Effector memory CD8-positive, alpha-beta T cell (primary cell): ENCODE measurements around the gene TMEM120B.

Experiments used
- ATAC-seq: fragments of 150-1000 bp; cut with Tn5 transposase; replicated peaks from 2 replicates; pipeline ENCODE4 v1.10.0; 2021; ENCODE audit warnings: mild to moderate bottlenecking, moderate library complexity
- DNase-seq, 3 experiments: peaks; one replicate each; pipeline ENCODE4 v3.0.0; 2021
- H3K27ac Mint-ChIP-seq, 2 donors: one replicate each; pipeline ENCODE4 v1.8.0; 2022; ENCODE audit warnings: mild to moderate bottlenecking in 2 of 2, mixed read lengths in 2 of 2, moderate library complexity in 2 of 2
- H3K27me3 Mint-ChIP-seq, 2 donors: one replicate each; pipeline ENCODE4 v1.8.0; 2022; ENCODE audit warnings: mixed read lengths in 2 of 2
- H3K36me3 Mint-ChIP-seq: one replicate; pipeline ENCODE4 v1.8.0; 2022; ENCODE audit warnings: mild to moderate bottlenecking, moderate library complexity, mixed read lengths; ENCODE audit not compliant: insufficient read depth
- H3K4me1 Mint-ChIP-seq, 2 donors: one replicate each; pipeline ENCODE4 v1.8.0; 2022; ENCODE audit warnings: low read depth in 2 of 2, mixed read lengths in 2 of 2
- H3K4me3 Mint-ChIP-seq, 2 donors: one replicate each; pipeline ENCODE4 v1.8.0; 2022; ENCODE audit warnings: mild to moderate bottlenecking in 2 of 2, mixed read lengths in 2 of 2, moderate library complexity in 2 of 2
- H3K9me3 Mint-ChIP-seq, 2 donors: one replicate each; pipeline ENCODE4 v1.8.0; 2022; ENCODE audit warnings: mixed read lengths in 2 of 2

The TMEM120B gene

DNA sequence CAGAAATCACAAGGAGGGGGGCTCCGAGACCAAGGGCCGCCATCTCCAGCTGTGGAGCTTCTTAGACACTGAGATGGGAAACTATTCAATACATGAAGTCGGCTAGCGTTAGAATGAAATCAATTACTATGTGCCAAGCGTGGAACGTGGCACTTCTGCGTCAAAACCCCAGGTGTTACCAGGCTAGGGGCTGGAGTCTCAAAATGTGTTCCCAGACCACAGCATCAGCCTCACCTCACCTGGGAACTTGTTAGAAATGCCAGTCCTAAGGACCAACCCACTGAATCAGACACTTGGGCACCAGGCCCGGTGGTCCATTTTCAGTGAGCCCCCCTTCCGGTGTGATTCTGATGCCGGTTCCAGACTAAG, 86.2 kb downstream of the TMEM120B start:
- Mint-ChIP-seq H3K36me3 (peaks cover 74% of the 10 kb centered on the region), H3K9me3 (no peaks in the 10 kb centered on the region), H3K4me1 (peaks cover 51 to 55% of the 10 kb centered on the region in 2 donors), H3K4me3 (peak overlapping the region; percentile 81 to 83), H3K27ac (peak overlapping the region; percentile 88 to 90), H3K27me3 (no peaks in the 10 kb centered on the region)
- no peak for ATAC-seq
- no peak for DNase-seq

DNA sequence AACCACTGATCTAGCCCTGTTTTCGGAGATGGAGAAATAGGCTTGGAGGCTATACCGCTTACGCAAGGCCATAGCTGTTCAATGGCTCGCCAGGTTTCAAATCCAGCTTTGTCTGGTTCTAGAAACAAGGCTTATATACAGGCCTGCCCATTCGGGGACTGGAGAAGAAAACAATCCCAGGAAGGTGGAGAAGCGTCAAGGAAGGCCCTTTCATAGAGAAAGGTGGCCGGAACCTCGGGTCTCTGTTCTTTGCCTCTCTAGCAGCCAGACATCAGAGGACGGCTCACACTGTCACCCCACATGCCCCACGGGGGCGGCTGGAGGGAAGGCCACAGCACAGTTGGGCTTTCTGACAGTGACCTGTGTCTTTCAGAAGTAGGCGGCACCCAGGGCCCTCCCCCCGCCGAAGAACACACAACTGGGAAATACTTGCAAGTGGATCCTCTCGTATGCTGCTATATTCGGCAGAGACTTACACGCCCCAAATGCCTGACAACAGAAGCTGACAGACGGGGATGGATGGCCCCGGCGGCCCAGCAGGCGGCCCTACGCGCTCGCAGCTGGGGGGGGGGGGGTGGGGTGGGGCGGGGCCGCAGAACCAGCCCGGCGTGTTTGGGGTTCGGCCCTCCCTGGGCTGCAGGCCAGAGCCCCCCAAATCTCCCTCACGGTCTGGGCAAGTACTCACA, 86.7 kb downstream of the TMEM120B start:
- Mint-ChIP-seq H3K4me1 (peaks cover 48 to 54% of the 10 kb centered on the region in 2 donors), H3K36me3 (peaks cover 71% of the 10 kb centered on the region)
- ATAC-seq, result peak; percentile 27

DNA sequence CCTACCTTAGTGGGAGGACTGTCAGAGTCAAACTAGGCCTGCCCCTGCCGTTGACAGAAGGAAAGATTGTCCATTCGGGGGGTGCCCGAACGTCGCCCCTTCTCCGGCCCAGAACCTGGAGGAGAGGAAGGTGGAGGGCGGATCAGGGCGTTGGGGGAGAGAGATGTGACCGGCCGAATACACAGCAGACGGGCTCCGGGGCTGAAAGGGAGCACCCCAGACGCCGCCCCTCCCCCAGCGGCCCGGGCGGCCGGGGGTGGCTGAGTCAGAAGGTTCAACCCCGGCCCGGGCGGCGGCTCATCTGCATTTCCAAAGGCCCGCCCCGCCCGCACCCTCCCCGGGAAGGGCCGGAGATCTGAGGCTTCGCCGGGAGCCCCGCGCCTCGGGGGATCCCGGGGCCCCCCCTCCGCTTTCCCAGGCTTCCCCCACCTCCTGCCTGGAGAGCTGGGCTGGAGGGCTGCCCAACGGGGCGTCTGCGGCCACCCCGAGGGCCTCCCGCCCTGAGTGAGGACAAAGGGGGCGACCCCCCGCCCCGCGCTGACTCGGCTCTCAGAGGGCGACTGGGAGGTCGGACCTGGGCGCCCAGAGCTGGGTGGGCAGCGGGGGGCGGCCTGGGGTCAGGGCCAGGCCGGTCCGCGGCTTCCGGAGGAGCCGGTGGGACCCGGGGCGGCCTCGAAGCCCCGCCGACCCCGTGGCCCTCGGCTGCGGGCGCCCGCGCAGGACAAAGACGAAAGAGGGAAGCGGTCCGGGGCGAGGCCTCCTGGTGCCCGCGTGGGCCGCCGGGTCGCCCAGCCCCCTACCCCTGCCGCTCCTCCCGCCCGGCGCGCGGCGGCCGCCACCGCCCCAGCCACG, 87.5 kb downstream of the TMEM120B start:
- Mint-ChIP-seq H3K36me3 (peaks cover 71% of the 10 kb centered on the region), H3K9me3 (no peaks in the 10 kb centered on the region)

More for the DNA sequence above, 86.7 kb downstream of the TMEM120B start:
- peak overlapping the region; percentile 81 to 83 for H3K4me3 Mint-ChIP-seq
- peak in 1 of 3 experiments; percentile 47 for DNase-seq
- no peaks in the 10 kb centered on the region for H3K9me3 Mint-ChIP-seq
- peak overlapping the region; percentile 88 to 90 for H3K27ac Mint-ChIP-seq
- no peaks in the 10 kb centered on the region for H3K27me3 Mint-ChIP-seq

DNA sequence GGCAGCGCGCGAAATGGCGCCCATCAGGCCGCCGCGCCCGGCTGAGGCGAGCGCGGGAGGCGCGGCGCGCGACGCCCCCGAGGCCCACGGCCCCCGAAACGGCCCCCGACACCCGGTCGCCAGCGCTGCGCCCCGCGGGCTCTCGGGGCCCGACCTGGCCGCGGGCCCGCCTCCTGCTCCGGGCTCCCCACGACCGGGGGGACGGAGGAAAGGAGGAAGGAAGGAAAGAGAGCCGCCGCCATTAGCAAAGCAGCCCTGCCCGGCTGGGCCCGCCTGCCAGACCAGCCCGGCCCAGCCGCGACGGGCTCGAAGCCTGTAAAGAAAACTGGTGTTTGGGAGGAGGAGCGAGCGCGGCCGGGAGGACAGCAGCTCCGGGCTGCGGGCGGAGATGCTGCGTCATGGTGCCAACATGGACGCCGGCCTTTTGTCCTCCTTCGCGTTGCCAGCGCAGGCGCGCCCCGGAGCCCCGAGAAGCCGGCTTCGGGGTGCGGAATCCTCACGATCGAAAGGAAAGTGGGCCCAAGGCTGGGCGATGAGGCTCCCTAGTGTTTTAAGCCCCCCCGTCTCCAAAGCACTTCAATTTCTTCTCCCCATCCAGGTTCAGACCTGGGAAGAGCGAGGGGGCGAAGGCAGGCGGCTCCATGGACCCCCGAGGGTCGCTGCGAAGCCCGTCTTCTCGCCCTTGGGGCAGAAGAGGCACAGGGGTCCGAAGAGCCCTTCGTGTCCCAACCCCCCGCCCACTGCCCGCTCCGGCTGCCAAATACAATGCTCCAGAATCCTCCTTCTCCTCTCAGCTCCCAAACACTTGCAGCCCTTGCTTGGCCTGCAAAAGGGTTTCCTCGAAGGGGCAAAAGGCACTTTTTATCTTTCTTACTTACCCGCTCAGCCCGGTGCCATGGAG, 88.4 kb downstream of the TMEM120B start:
- Mint-ChIP-seq H3K4me3 (peak overlapping the region; percentile 98 to 99), H3K4me1 (peaks cover 43 to 45% of the 10 kb centered on the region in 2 donors), H3K27me3 (no peaks in the 10 kb centered on the region), H3K36me3 (peaks cover 72% of the 10 kb centered on the region), H3K27ac (peak overlapping the region; percentile 98 to 100), H3K9me3 (no peaks in the 10 kb centered on the region)
- DNase-seq (peak; percentile 61 to 67 (median 63)), ATAC-seq (peak; percentile 26)

More for the DNA sequence above, 87.5 kb downstream of the TMEM120B start:
- DNase-seq (peak in 2 of 3 experiments; percentile 56 to 57), ATAC-seq (peak; percentile 27)
- peak overlapping the region; percentile 90 to 98 for H3K27ac Mint-ChIP-seq
- H3K4me3 Mint-ChIP-seq, result peak overlapping the region; percentile 81 to 83
- peaks cover 42 to 46% of the 10 kb centered on the region in 2 donors for H3K4me1 Mint-ChIP-seq
- H3K27me3 Mint-ChIP-seq, result no peaks in the 10 kb centered on the region

DNA sequence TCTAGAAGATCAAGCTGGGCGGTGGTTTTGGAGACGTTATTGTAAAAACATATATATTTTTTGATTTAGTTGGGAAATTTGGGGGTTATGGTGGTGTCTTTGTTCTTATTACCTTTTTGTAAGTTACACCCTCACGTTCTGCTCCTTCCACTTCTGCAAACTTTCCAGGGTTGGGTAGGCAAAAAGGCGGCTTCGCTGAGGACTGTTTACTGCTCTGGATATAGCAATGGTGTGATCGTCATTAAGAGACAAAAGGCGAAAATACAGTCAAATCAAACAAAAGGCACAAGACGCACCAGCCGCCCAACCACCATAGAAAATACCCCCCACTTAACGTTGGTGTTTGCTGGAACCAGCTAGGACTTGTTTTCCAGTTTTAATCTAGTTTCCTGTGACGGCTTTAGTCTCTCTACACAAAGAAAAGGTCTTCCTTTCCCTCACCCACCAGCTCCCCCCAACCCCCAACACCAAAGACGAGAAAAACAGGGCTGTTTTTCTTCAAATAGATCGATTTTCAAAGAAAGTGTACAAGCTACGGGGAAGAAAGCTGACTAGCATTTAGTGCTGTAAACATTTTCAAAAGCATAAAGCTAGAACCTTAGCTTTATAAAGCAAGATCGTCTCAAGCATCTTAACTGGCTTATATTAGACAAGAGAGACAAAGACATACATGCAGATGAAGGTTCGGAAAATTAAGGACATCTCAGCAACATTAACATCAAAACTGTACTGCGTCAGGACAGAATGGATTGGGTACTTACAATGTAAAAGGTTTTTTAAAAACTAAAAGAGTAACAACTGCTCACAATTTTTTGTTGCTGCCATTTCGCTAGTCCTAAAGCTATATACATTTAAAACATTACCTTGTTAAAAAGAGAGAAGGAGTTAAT, 89.3 kb downstream of the TMEM120B start:
- H3K36me3 Mint-ChIP-seq, result peaks cover 78% of the 10 kb centered on the region
- no peak for DNase-seq
- H3K4me1 Mint-ChIP-seq, result peaks cover 50 to 53% of the 10 kb centered on the region in 2 donors

DNA sequence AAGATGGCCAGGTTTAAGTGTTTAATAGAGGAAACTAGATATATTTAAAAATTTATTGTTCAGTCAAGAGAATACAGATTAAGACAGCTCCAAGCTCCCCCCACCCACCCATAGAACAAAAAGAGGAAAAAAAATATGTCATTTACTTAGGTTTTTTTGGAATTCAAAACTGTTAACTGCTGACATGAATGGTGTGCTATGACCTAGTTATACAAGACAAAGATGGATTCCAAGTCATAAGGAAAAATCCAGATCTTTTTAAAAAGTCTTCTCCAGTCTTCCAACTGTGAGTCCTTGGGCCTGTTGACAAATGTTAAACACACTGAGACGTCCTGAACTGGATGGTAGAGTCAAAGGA, 89.9 kb downstream of the TMEM120B start:
- DNase-seq (no peak), ATAC-seq (no peak)
- peaks cover 76% of the 10 kb centered on the region for H3K36me3 Mint-ChIP-seq
- peak overlapping the region; percentile 98 to 99 for H3K4me3 Mint-ChIP-seq
- H3K4me1 Mint-ChIP-seq, result peaks cover 48 to 54% of the 10 kb centered on the region in 2 donors
- peak overlapping the region; percentile 98 to 100 for H3K27ac Mint-ChIP-seq
- no peaks in the 10 kb centered on the region for H3K27me3 Mint-ChIP-seq
- H3K9me3 Mint-ChIP-seq, result no peaks in the 10 kb centered on the region

More for the DNA sequence above, 89.3 kb downstream of the TMEM120B start:
- Mint-ChIP-seq H3K4me3 (peak overlapping the region; percentile 98 to 99), H3K27ac (peak overlapping the region; percentile 98 to 100), H3K27me3 (no peaks in the 10 kb centered on the region), H3K9me3 (no peaks in the 10 kb centered on the region)
- no peak for ATAC-seq

DNA sequence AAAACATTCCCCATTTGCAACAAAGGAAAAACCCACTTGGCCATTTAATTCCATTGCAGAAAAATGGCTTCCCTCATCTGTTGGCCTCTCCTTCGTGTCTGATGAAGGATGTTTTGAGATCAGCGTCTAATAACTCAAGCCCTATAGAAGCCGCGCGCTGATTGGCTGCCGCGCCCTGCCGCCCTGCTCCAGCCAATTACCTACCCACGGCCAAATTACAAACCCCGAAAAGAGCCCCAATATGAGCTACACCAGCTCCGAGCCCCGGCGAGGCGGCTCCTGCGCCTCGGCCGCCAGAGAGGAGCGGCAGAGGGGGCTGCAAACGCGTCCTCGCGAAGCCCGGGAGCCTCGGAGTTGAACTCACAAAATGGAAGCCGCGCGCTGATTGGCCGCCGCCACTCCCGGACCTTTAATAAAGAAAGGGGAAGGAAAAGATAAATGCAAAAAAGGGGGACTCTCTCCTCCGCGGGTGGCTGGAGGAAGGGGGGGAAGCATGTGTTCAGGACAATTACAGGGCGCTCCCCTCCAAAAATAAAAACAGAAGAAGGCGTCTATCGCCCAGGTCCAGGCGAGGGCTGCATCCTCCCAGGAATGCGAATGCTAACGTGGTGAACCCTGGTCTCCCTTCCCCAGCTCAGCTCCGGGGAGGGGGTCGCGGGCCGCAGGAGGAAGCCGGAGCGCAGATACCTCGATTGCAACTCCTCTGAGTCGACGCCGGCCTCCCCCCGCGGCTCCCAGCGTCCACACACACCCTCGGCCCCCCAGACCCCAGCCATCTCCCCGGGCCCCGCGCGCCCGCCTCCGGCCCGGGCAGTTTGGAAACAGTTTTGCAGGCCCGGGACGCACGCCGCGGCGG, 90.5 kb downstream of the TMEM120B start:
- Mint-ChIP-seq H3K27ac (peak overlapping the region; percentile 98 to 100), H3K36me3 (peaks cover 80% of the 10 kb centered on the region), H3K9me3 (no peaks in the 10 kb centered on the region), H3K4me3 (peak overlapping the region; percentile 98 to 99), H3K4me1 (peaks cover 45 to 53% of the 10 kb centered on the region in 2 donors), H3K27me3 (no peaks in the 10 kb centered on the region)
- peak; percentile 80 to 86 (median 81) for DNase-seq
- peak; percentile 58 for ATAC-seq

DNA sequence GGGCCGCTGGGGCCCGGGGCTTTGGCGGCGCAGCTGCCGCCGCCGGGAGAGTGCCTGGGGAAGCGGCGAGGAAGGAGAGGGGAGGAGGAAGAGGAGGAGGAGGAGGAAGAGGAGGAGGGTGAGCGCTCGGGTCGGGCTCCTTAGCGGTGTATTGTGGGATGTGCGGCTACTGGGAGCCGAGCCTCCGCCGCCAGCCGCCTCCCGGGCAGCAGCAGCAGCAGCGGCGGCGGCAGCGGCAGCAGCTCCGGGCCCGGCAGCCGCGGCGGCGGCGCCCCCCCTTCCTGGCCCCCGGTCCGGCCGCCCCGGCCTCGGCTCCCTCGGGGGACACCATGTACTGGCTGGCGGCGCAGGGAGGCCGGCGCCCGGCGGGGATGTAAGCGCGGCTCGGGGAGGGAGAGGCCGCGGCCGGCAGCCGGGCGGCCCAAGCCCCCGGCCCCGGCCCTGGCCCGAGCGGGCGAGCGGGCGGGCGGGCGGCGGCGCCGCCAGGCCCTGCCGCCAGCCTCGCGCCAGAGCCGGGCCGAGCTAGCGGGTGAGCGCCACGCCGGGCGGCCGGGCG, 91.4 kb downstream of the TMEM120B start, which contains the start of gene SETD1B:
Gene SETD1B (plus strand): TSS at position 149 of the 556 bp plus-strand sequence. CDS start 729 bp downstream, outside the sequence.
- peak; percentile 4 for ATAC-seq
- peak in 1 of 3 experiments; percentile 32 for DNase-seq
- H3K9me3 Mint-ChIP-seq, result no peaks in the 10 kb centered on the region
- no peaks in the 10 kb centered on the region for H3K27me3 Mint-ChIP-seq
- H3K27ac Mint-ChIP-seq, result peak within 1 kb of the TSS; percentile 98 to 100
- peaks cover 39 to 49% of the 10 kb centered on the region in 2 donors for H3K4me1 Mint-ChIP-seq
- H3K4me3 Mint-ChIP-seq, result peak within 1 kb of the TSS; percentile 98 to 99
- H3K36me3 Mint-ChIP-seq, result peaks cover 79% of the 10 kb centered on the region

DNA sequence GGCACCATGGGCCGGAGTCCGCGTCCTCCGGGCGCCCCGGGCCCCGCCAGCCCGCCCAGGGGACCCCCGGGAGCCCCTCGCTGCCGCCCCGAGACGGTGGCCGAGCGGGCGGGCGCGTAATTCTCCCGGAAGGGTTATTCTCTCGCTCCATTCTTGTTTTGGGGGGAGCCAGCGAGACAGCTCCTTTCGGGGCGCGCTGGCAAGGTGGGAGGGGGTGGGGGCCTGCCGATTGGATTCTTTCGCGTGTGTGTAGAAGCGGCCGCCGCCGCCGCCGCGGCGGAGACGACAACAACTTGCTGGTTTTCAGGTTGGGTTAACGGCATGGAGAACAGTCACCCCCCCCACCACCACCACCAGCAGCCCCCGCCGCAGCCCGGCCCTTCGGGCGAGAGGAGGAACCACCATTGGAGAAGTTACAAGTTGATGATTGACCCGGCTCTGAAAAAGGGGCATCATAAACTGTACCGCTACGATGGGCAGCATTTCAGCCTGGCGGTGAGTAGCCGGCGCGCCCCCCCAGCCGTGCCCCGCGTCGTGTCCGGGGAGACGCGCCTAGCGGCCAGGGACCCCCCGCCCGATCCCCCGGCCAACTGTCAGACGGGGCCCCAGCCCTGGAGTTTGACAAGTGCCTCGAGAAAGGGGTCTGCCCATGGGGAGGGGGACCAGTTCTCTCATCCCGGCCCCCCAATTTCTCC, 92.0 kb downstream of the TMEM120B start:
- no peaks in the 10 kb centered on the region for H3K27me3 Mint-ChIP-seq
- H3K4me3 Mint-ChIP-seq, result peak overlapping the region; percentile 90 to 93
- DNase-seq (peak in 2 of 3 experiments; percentile 46 to 53), ATAC-seq (peak; percentile 19)
- H3K27ac Mint-ChIP-seq, result peak overlapping the region; percentile 91 to 96
- H3K36me3 Mint-ChIP-seq, result peaks cover 81% of the 10 kb centered on the region
- no peaks in the 10 kb centered on the region for H3K9me3 Mint-ChIP-seq
- peaks cover 37 to 49% of the 10 kb centered on the region in 2 donors for H3K4me1 Mint-ChIP-seq

DNA sequence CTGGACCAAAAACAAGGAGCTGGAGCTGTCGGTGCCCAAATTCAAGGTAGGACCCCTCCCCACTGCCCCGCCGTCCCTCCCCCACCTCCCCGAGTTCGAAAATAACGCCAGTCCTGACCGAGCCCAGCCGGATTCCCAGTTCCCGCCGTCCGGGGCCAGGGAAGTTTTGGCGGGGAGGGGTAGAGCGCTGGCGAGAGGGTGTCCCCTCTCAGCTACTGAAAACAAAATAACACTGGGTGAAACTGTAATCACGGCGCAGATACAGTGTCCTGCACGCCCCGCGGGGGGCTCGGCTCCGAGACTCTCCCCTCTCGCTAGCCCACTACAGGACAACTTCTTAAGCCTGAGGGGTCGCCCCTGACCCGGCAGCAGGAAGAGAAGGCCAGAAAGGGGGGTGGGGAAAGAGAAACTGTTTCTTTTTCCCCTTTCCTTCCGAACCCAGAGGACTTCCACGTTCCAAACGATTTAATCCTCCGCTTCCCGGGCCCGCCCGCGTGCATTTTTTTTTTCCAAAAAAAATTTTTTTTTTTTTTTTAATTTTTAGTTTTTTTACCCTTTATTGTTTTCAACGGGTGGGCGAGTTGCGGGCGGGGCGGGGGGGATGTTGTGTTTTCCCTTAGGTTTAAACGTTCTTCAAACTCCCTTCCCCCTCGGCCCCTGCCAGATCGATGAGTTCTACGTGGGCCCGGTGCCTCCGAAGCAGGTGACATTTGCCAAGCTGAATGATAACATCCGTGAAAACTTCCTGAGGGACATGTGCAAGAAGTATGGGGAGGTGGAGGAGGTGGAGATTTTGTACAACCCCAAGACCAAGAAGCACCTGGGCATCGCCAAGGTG, 92.8 kb downstream of the TMEM120B start:
- DNase-seq, result no peak

More for the DNA sequence above, 92.8 kb downstream of the TMEM120B start:
- Mint-ChIP-seq H3K36me3 (peaks cover 84% of the 10 kb centered on the region), H3K4me1 (peaks cover 38 to 52% of the 10 kb centered on the region in 2 donors), H3K4me3 (peak overlapping the region; percentile 90 to 93), H3K27me3 (no peaks in the 10 kb centered on the region), H3K9me3 (no peaks in the 10 kb centered on the region), H3K27ac (peak overlapping the region; percentile 91 to 96)
- no peak for ATAC-seq
